Fibroblast of peridontal ligament (primary cell): ENCODE data around the gene ZNF678.
"Not testable (repeated sequence)": the region's sequence is repeated elsewhere in the genome, so short reads cannot be mapped to it uniquely, and the experiment has no call there.

ENCODE experiments used
- DNase-seq: peaks from one replicate; pipeline ENCODE4 v3.0.0-alpha.2; 2010; ENCODE audit errors: extremely low read depth

Gene ZNF678

DNA sequence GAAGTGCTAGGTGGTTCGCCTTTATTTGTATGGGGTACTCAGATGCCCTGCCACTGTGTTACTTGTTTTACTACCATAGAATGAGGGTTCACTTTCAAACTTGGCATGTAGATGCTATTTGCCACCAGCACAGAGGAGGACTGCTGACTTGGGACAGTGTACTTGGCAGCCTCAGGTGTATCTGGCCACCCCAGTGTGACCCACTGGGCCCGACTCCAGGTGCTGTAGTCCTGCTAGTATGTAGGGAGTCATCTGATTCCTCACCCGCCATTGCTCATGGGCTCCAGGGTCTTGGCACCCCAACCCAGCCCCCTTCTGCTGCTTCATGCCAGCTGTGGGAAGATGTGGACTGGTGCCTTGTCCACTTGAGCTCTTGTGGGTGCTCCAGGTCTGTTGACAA is 40.0 kb downstream of the ZNF678 start:
- DNase-seq, result no peak

DNA sequence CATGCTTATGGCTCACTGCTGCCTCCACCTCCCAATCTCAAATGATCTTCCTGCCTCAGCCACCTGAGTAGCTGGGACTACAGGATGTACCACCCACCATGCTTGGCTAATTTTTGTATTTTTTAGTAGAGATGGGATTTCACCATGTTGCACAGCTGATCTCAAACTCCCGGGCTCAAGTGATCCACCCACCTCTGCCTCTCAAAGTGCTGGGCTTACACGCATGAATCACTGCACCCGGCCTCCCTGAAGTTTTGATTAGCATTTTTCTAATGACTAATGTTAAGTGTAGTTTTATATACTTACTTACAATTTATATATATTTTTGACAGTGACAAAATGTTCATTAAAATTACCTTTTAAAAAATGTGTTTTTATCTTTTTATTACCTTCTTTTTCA is 41.1 kb downstream of the ZNF678 start:
- DNase-seq, result no peak

GRCh38 chr1:227606271-227606670 is 42.9 kb downstream of the ZNF678 start:
- not testable (repeated sequence) for DNase-seq

DNA sequence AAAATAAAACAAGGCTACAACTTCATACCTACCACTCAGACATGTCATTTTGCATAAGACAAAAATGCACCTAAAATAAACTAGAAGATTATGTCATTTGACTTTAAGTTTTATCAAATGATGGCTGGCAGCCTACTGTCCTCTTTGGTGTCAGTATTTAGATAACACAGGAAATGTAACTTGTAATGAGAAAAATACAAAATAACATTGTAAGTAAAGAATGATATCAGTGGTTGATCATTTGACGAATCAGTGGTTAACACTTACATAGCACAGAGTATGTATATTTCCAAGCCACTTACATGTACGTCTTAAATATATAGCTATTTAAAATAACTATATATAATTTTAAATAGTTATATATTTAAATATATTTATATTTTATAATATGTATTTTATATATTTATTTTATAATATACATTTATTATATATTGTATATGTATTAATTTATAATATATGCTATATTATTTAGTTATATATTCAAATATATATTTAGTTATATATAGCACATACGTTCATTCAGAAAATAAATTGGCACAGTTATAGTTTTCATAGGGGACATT is 44.1 kb downstream of the ZNF678 start:
- DNase-seq, result no peak

DNA sequence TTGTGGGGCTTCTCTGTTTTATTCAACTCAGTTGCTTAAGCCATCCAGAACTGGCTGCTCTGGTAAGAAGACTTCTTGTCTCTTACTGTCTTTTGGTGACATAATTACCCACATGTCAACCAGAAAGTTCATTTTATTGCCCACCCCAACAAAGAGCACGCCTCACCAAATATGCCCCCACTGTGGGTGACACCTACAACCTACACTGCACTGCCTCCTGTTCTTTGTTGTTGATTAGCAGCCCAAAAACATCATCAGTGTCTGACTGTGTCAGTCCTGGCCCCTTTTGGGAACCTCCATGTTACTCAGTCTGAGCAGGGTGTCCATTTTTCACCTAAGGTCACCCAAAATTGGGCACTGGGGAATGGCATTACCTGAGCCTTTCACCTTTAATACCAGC is 49.3 kb downstream of the ZNF678 start:
- DNase-seq, result no peak

GRCh38 chr1:227613526-227613925 is 50.2 kb downstream of the ZNF678 start:
- no peak for DNase-seq

GRCh38 chr1:227621211-227621610 is 57.9 kb downstream of the ZNF678 start:
- DNase-seq, result no peak

DNA sequence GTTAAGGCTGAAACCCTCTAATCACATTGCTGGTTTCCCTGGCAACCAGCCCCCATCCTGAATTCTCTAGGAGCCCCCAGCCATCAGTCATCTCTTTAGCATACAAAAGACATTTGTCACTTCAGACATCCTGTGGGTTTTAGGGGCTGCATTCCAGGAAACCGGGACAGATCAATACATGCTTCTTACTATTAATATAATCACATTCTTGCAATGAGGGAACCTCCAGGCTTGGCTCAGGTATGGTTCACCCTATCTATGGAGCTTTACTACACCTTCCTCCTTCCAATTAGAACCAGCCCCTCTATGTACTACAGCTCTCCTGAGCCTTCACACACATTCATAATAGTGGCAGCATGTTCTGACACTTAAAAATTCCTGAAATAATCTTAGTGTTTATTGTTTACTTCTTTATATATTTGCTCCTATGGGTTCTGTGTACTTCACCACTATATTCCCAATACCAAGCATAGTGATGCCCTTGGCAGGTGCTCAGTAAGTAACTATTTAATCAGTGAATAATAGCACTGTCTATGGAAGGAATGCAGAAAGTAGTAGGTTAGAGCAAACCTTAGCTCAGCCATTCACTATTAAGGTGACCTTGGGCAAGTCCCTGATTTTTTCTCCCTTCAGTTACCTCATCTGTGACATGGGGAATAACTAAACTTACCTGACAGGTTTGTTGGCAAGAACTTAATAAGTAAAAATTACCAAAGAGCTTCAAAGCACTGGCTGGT is 59.6 kb downstream of the ZNF678 start:
- DNase-seq, result no peak

GRCh38 chr1:227632325-227632724 is 69.0 kb downstream of the ZNF678 start:
- DNase-seq, result no peak

GRCh38 chr1:227635596-227635995 is 72.2 kb downstream of the ZNF678 start:
- no peak for DNase-seq

DNA sequence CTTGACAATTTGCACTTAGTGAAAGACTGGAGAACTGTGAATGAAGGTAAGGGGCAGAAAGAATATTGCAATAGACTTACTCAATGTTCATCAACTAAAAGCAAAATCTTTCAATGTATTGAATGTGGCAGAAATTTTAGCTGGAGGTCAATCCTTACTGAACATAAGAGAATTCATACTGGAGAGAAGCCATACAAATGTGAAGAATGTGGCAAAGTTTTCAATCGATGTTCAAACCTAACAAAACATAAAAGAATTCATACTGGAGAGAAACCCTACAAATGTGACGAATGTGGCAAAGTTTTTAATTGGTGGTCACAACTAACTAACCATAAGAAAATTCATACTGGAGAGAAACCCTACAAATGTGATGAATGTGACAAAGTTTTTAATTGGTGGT is 91.1 kb downstream of the ZNF678 start:
- DNase-seq, result peak; percentile 2

- DNase-seq, result peak; percentile 3
Observed at GRCh38 chr1:227654858-227655752, 91.7 kb downstream of the ZNF678 start.

DNA sequence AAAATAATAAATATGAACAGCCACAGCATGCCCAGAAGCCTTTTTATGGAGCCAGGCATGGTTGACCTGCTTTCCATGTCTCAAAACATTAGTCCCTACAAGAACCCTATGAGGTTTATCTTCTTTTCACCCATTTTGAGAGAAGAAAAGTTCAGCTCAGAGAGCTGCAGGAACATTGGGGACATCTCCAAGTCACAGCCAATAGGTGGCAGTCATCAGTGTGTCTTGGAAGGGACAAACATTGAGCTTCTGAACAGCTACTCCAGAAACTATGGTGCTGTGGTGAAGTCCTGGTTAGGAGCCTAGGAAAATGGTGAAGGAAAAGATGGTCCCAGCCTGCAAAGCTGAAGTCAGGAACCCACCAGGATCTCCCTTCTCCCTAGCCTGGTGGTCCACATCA is 98.1 kb downstream of the ZNF678 start:
- no peak for DNase-seq

GRCh38 chr1:227662933-227663332 is 99.6 kb downstream of the ZNF678 start:
- DNase-seq, result no peak

DNA sequence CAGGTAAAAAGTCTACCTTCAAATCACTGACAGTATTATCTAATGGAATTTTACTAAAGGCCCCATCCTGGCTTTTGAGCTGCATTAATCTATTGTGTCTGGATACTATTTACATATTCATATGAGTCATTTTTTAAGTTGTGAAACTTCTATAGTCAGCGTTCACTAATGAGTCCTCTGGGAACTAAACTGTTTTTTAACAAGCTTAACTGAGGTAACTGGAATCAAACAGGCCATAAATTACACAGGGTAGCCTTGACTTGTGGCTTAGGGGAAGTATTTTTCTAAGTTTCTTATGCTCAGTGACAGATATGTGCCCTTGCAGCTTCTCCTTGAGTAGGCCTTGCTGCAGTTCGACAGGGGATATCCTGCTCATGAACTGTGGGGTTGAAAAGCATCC is 102.9 kb downstream of the ZNF678 start:
- no peak for DNase-seq

DNA sequence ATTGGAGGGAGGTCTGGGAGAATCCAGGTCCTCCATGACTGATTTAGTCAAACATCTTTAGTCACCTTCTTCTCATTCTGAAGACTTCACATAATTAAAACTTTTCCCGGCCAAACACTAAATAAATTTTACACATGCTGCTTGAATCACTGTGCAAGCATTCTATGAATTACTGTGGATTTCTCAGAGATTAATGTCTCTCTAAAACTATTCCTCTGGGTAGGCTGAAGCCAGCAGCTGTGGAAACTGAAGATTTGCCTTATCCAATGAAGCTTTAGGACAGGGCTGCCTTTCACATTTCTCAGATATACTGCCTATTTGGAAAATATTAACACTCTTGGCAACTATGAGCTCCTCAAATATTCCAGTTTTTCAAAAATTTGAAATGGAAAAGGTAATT is 110.1 kb downstream of the ZNF678 start:
- DNase-seq, result no peak

GRCh38 chr1:227685807-227686206 is 122.5 kb downstream of the ZNF678 start:
- no peak for DNase-seq

DNA sequence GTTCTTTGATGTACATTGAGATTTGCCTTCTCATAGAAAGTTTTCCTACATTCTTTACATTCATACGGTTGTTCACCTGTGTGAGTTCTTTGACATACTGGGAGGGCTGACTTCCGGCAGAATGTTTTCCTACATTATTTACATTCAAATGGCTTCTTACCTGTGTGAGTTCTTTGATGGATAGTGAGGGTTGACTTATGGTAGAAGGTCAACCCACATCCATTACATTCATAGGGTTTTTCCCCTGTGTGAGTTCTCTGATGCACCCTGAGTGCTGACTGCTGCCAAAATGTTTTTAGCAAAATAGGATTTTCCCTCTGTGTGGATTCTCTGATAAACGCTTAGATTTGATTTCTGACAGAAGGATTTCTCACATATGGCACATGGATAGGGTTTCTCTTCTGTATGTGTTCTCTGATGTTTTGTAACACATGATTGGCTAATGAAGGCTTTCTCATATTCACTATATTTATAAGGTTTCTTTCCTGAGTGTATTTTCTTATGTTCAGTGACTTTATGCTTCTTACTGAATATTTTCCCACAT is 134.0 kb downstream of the ZNF678 start:
- no peak for DNase-seq

DNA sequence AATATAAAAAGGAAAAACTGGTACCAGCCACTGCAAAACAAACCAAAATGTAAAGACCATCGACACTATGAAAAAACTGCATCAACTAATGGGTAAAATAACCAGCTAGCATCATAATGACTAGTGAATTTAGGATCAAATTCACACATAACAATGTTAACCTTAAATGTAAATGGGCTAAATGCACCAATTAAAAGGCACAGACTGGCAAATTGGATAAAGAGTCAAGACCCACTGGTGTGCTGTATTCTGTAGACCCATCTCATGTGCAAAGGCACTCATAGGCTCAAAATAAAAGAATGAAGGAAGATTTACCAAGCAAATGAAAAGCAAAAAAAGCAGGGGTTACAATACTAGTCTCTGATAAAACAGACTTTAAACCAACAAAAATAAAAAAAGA is 138.3 kb downstream of the ZNF678 start:
- DNase-seq, result not testable (repeated sequence)

DNA sequence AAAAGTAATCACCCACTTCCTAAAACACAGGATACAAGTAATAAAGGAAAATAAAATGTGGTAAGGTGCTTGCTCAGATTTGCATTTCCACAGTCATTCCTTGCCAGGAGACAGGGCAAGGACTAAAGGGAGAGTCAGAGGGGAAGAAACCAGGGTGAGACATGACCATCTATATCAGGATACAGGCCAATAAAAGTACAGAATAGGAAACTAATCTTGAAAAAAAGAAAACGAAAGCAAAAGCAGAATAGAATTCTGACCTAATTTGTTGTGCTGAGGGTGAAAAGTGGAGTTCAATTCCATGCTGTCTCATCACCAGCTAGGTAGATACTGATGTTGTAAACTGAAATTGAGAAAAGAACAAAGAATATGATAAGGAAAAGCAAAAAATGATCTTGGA is 144.5 kb downstream of the ZNF678 start:
- no peak for DNase-seq

- DNase-seq, result no peak
Observed at GRCh38 chr1:227709451-227709850, 146.1 kb downstream of the ZNF678 start.

- DNase-seq, result not testable (repeated sequence)
Observed at GRCh38 chr1:227710474-227710873, 147.1 kb downstream of the ZNF678 start.
